CD4-positive, CD25-positive, alpha-beta regulatory T cell (primary cell): ENCODE results near the gene SRP54. TPM values are rescaled to one million over a fixed set of nuclear protein-coding genes. Genes with fewer than 3 reads are reported as not detected.
"Not testable (repeated sequence)": the region's sequence is repeated elsewhere in the genome, so short reads cannot be mapped to it uniquely, and the experiment has no call there.

Source experiments
- ATAC-seq, 2 donors: fragments of 150-1000 bp; cut with Tn5 transposase; one replicate each; pipeline ENCODE4 v1.10.0; 2021; ENCODE audit warnings: low read depth in 2 of 2, moderate number of reproducible peaks in 2 of 2, moderate library complexity in 1 of 2
- DNase-seq, 3 donors: peaks; one replicate each; pipeline versions ENCODE4 v3.0.0 to v3.0.0-alpha.2; 2012 to 2022; ENCODE audit warnings: mixed read lengths in 1 of 3
- H3K27ac ChIP-seq: one replicate; pipeline ENCODE4 v1.7.0; 2013; ENCODE audit warnings: mild to moderate bottlenecking, low read length; ENCODE audit not compliant: insufficient read depth, poor library complexity, severe bottlenecking
- H3K27me3 ChIP-seq: one replicate; pipeline ENCODE4 v1.7.0; 2013; ENCODE audit warnings: low read length; ENCODE audit not compliant: control insufficient read depth, insufficient read depth
- H3K36me3 ChIP-seq: one replicate; pipeline ENCODE4 v1.7.0; 2013; ENCODE audit warnings: mild to moderate bottlenecking, low read length, moderate library complexity; ENCODE audit not compliant: control insufficient read depth, insufficient read depth
- H3K4me1 ChIP-seq: 2 replicates; pipeline ENCODE4 v1.7.0; 2013; ENCODE audit warnings: mild to moderate bottlenecking, low read length; ENCODE audit not compliant: insufficient read depth, control insufficient read depth, poor library complexity, severe bottlenecking
- H3K4me3 ChIP-seq: one replicate; pipeline ENCODE4 v1.7.0; 2013; ENCODE audit warnings: low read depth, mild to moderate bottlenecking, low read length, moderate library complexity
- H3K9me3 ChIP-seq, 2 experiments: 1 replicate in 1 of 2; 2 replicates in 1 of 2; pipeline ENCODE4 v1.7.0; 2013; ENCODE audit warnings: low read length in 2 of 2, mild to moderate bottlenecking in 1 of 2, moderate library complexity in 1 of 2; ENCODE audit not compliant: control insufficient read depth in 2 of 2
- H3K27ac Mint-ChIP-seq, 3 donors: one replicate each; pipeline ENCODE4 v1.8.0; 2020 to 2022; ENCODE audit warnings: mild to moderate bottlenecking in 3 of 3, mixed read lengths in 3 of 3, moderate library complexity in 2 of 3
- H3K27me3 Mint-ChIP-seq: one replicate; pipeline ENCODE4 v1.8.0; 2022; ENCODE audit warnings: mild to moderate bottlenecking, mixed read lengths
- H3K36me3 Mint-ChIP-seq: one replicate; pipeline ENCODE4 v1.8.0; 2020; ENCODE audit warnings: mixed read lengths
- H3K4me1 Mint-ChIP-seq, 4 donors: one replicate each; pipeline ENCODE4 v1.8.0; 2020 to 2022; ENCODE audit warnings: mixed read lengths in 4 of 4, mild to moderate bottlenecking in 1 of 4
- H3K4me3 Mint-ChIP-seq, 4 donors: one replicate each; pipeline ENCODE4 v1.8.0; 2020 to 2022; ENCODE audit warnings: mild to moderate bottlenecking in 4 of 4, mixed read lengths in 4 of 4, moderate library complexity in 3 of 4
- H3K9me3 Mint-ChIP-seq, 7 donors: one replicate each; pipeline ENCODE4 v1.8.0; 2020 to 2022; ENCODE audit warnings: mixed read lengths in 7 of 7, mild to moderate bottlenecking in 3 of 7, moderate library complexity in 2 of 7
- polyA plus RNA-seq, 4 donors: library from polyadenylated mRNA; unstranded; fragments of 300-500 nt; fragmentation: Illumina TruSeq; gene quantifications; one replicate each; pipeline ENCODE4 v1.2.3, GENCODE V29; 2021
- total RNA-seq: library from RNA; stranded (reverse); gene quantifications from one replicate; pipeline ENCODE4 v1.2.3, GENCODE V29; 2022

The SRP54 gene
- total and polyA plus RNA-seq, 5 donors from 2014 or later = 32.9 to 46.1 (median 43.7) TPM

DNA sequence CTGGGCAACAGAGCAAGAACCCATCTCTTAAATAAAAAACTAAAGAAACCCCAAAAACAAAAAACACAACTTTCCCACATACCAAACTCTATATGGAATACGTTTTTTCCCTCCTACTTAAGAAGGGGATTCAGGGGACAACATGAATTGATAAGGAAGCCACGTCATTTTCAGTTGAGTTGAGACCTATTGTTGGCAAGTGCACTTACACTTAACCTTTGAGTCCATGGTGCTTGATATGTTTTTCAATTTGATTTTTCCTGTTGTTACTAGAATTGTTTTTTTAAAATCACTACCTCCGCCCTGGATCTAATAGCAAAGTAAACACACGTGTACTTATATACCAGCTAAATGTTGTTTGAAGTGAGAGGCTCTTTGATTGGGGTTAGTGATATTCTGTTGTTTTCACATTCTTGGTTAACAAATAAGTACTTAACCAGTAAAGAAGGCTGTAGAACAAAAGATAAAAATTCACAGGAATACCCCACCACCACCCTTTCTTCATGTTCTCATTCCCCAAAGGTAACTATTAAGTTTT is 65.3 kb downstream of the SRP54 start:
- Mint-ChIP-seq H3K4me3 (peak overlapping the region; percentile 88 to 99 (median 92)), H3K36me3 (peaks cover 6% of the 10 kb centered on the region), H3K27ac (peak overlapping the region in 2 of 3 donors; percentile 98 to 100), H3K4me1 (peaks cover 15 to 39% (median 29%) of the 10 kb centered on the region in 4 donors), H3K9me3 (no peaks in the 10 kb centered on the region), H3K27me3 (no peaks in the 10 kb centered on the region)
- Histone ChIP-seq H3K36me3 (peaks cover 4% of the 10 kb centered on the region), H3K27me3 (no peaks in the 10 kb centered on the region), H3K9me3 (no peaks in the 10 kb centered on the region), H3K4me1 (peaks cover 21% of the 10 kb centered on the region), H3K4me3 (peak overlapping the region; percentile 20), H3K27ac (no peak overlapping the region)
- DNase-seq (no peak), ATAC-seq (no peak)

DNA sequence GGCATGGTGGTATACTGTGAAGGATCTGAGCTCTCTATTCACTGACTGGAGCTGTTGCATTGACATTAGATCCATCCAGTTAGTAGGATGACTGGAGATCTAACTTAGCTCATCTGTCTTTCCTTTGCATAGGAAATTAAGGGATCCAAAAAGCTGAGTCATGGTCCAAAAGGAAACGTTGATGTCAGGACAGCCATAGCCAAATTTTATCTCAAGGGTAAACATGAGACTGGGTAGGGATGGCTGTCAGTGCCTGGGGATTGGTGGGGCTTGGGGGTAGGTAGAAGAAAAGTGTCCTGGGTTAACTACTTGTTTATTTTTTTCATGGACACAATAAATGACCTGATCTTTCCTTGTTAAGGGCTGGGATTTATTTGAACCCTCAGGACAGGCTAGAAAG is 67.9 kb downstream of the SRP54 start:
- Mint-ChIP-seq H3K9me3 (no peaks in the 10 kb centered on the region), H3K4me3 (no peak overlapping the region), H3K4me1 (peaks cover 10 to 31% (median 21%) of the 10 kb centered on the region in 4 donors), H3K36me3 (peaks cover 6% of the 10 kb centered on the region), H3K27me3 (no peaks in the 10 kb centered on the region), H3K27ac (no peak overlapping the region)
- DNase-seq = no peak
- no peak for ATAC-seq
- Histone ChIP-seq H3K36me3 (peaks cover 12% of the 10 kb centered on the region), H3K4me3 (no peak overlapping the region), H3K9me3 (no peaks in the 10 kb centered on the region), H3K27ac (no peak overlapping the region), H3K4me1 (peaks cover 13% of the 10 kb centered on the region), H3K27me3 (no peaks in the 10 kb centered on the region)

- Mint-ChIP-seq H3K4me3 (peak overlapping the region in 1 of 4 donors; percentile 38), H3K4me1 (peaks cover 13 to 32% (median 22%) of the 10 kb centered on the region in 4 donors), H3K9me3 (no peaks in the 10 kb centered on the region), H3K36me3 (peaks cover 10% of the 10 kb centered on the region), H3K27me3 (no peaks in the 10 kb centered on the region), H3K27ac (no peak overlapping the region)
- Histone ChIP-seq H3K9me3 (no peaks in the 10 kb centered on the region), H3K4me3 (no peak overlapping the region), H3K27ac (no peak overlapping the region), H3K36me3 (peaks cover 16% of the 10 kb centered on the region), H3K4me1 (peaks cover 10% of the 10 kb centered on the region), H3K27me3 (no peaks in the 10 kb centered on the region)
- DNase-seq (no peak), ATAC-seq (no peak)
Observed at GRCh38 chr14:35051796-35052195, 69.0 kb downstream of the SRP54 start.

DNA sequence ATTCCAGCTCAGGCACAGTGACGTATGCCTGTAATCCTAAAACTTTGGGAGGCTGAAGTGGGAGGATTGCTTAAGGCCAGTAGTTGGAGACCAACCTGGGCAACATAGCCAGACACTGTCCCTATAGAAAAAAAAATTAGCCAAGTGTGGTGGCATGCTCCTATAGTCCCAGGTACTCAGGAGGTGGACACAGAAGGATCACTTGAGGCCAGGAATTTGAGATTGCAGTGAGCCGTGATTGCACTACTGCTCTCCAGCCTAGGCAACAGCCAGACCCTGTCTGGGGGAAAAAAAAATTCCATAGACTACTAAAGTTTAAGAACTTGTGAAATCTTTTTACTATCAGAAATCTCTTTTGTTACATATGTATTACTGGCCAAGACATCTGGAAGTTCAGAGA is 69.8 kb downstream of the SRP54 start:
- Histone ChIP-seq H3K27me3 (no peaks in the 10 kb centered on the region), H3K36me3 (peaks cover 25% of the 10 kb centered on the region), H3K9me3 (no peaks in the 10 kb centered on the region), H3K4me1 (peaks cover 1% of the 10 kb centered on the region), H3K4me3 (no peak overlapping the region), H3K27ac (no peak overlapping the region)
- H3K27me3 Mint-ChIP-seq = no peaks in the 10 kb centered on the region
- peaks cover 17 to 30% (median 22%) of the 10 kb centered on the region in 4 donors for H3K4me1 Mint-ChIP-seq
- DNase-seq = no peak
- ATAC-seq = no peak
- H3K4me3 Mint-ChIP-seq = no peak overlapping the region
- no peak overlapping the region for H3K27ac Mint-ChIP-seq
- H3K36me3 Mint-ChIP-seq = peaks cover 16% of the 10 kb centered on the region
- H3K9me3 Mint-ChIP-seq = no peaks in the 10 kb centered on the region

DNA sequence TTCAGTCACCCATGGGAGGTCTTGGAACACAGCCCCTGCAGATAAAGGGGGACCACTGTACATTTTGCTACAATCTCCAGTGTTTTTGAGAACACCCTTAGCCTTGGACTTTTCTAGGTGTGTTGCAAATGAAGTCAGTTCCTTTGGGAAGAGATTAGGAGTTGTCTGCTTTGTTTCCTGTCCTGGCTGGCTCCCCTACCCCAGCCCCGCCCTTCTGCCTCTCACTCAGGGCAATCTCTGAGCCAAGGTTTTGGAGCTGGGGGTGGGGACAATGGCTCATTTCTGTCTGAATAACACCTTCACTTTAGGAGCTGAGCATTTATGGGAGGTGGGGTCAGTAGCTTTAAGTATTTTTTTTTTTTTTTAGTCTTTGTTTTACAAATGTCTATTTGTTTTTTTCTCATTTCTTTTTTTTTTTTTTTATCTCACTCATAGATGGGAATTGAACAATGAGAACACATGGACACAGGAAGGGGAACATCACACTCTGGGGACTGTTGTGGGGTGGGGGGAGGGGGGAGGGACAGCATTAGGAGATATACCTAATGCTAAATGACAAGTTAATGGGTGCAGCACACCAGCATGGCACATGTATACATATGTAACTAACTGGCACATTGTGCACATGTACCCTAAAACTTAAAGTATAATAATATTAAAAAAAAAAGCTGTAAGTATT is 78.5 kb downstream of the SRP54 start:
- H3K4me3 ChIP-seq, H3K27me3 Mint-ChIP-seq, H3K9me3 ChIP-seq, H3K4me3 Mint-ChIP-seq, H3K9me3 Mint-ChIP-seq, H3K27me3 ChIP-seq, ATAC-seq, H3K4me1 ChIP-seq, H3K27ac ChIP-seq, DNase-seq, H3K27ac Mint-ChIP-seq: not testable (repeated sequence)
- H3K4me1 Mint-ChIP-seq = peaks cover 14 to 19% (median 16%) of the 10 kb centered on the region in 4 donors
- peaks cover 45% of the 10 kb centered on the region for H3K36me3 ChIP-seq
- peaks cover 34% of the 10 kb centered on the region for H3K36me3 Mint-ChIP-seq

DNA sequence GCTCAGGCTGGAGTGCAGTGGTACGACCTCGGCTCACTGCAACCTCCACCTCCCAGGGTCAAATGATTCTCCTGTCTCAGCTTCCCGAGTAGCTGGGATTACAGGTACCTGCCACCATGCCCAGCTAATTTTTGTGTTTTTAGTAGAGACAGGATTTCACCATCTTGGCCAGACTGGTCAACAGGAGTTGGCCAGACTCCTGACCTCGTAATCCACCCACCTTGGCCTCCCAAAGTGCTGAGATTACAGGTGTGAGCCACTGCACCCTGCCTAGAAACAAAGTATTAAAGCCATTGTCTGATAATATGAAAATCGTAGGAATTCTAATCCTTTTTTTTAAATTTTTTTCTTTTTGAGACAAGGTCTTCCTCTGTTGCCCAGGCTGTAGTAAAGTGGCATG is 82.9 kb downstream of the SRP54 start:
- H3K9me3 ChIP-seq, H3K27ac ChIP-seq, H3K4me1 ChIP-seq, H3K4me3 Mint-ChIP-seq, H3K27me3 Mint-ChIP-seq, H3K27ac Mint-ChIP-seq, H3K9me3 Mint-ChIP-seq, H3K27me3 ChIP-seq, DNase-seq, H3K4me1 Mint-ChIP-seq, ATAC-seq, H3K4me3 ChIP-seq: not testable (repeated sequence)
- H3K36me3 Mint-ChIP-seq = peaks cover 32% of the 10 kb centered on the region
- H3K36me3 ChIP-seq = peaks cover 23% of the 10 kb centered on the region

- H3K27ac Mint-ChIP-seq = no peak overlapping the region
Observed at GRCh38 chr14:35068238-35069012, 85.6 kb downstream of the SRP54 start.

More at GRCh38 chr14:35068238-35069012, 85.6 kb downstream of the SRP54 start:
- no peaks in the 10 kb centered on the region for H3K27me3 ChIP-seq
- no peaks in the 10 kb centered on the region for H3K4me1 ChIP-seq
- no peak overlapping the region for H3K4me3 ChIP-seq
- DNase-seq = no peak
- Mint-ChIP-seq H3K4me3 (no peak overlapping the region), H3K4me1 (peaks cover 0 to 5% (median 0%) of the 10 kb centered on the region in 4 donors), H3K36me3 (peaks cover 31% of the 10 kb centered on the region), H3K9me3 (no peaks in the 10 kb centered on the region), H3K27me3 (no peaks in the 10 kb centered on the region)
- no peaks in the 10 kb centered on the region for H3K9me3 ChIP-seq
- H3K27ac ChIP-seq = no peak overlapping the region
- ATAC-seq = no peak
- peaks cover 21% of the 10 kb centered on the region for H3K36me3 ChIP-seq
